GM12892 (cell line): ENCODE measurements around the gene TEKT5.
"Not testable (repeated sequence)": the region's sequence is repeated elsewhere in the genome, so short reads cannot be mapped to it uniquely, and the experiment has no call there.

Experiments used
- DNase-seq: peaks from one replicate; pipeline ENCODE4 v3.0.0; 2011; ENCODE audit not compliant: insufficient read length
- FAIRE-seq: peaks from 2 replicates; lab custom pipeline; 2011; peaks lifted over from hg19 to GRCh38; lab: Jason Lieb, UNC
- POLR2A ChIP-seq: IDR thresholded peaks from 2 replicates; pipeline ENCODE4 v1.6.1; 2011; ENCODE audit warnings: low read depth, low read length, control low read depth
- POLR2AphosphoS5 ChIP-seq: IDR thresholded peaks from 2 replicates; pipeline ENCODE4 v1.6.1; 2011; ENCODE audit warnings: low read depth, low read length, control low read depth
- TAF1 ChIP-seq: IDR thresholded peaks from 2 replicates; pipeline ENCODE4 v1.6.1; 2011; ENCODE audit warnings: low read depth, mild to moderate bottlenecking, control low read depth, low read length, borderline replicate concordance

TEKT5 gene

GRCh38 chr16:10640934-10641333 lies 53.8 kb downstream of the TEKT5 start:
- FAIRE-seq (no peak), DNase-seq (no peak)
- no peak for TF ChIP-seq POLR2A
- no peak for TF ChIP-seq TAF1
- no peak for TF ChIP-seq POLR2AphosphoS5

GRCh38 chr16:10638101-10638500 lies 56.6 kb downstream of the TEKT5 start:
- DNase-seq (no peak), FAIRE-seq (no peak)
- no peak for TF ChIP-seq POLR2A
- no peak for TF ChIP-seq TAF1
- no peak for TF ChIP-seq POLR2AphosphoS5

- no peak for FAIRE-seq
- no peak for DNase-seq
- TF ChIP-seq TAF1 (no peak), POLR2A (no peak), POLR2AphosphoS5 (no peak)
Observed at GRCh38 chr16:10637337-10638037, 57.2 kb downstream of the TEKT5 start.

GRCh38 chr16:10635365-10636021 lies 59.2 kb downstream of the TEKT5 start:
- DNase-seq (no peak), FAIRE-seq (no peak)
- TF ChIP-seq POLR2A (no peak), POLR2AphosphoS5 (no peak), TAF1 (no peak)

- not testable (repeated sequence) for FAIRE-seq, DNase-seq
Observed at GRCh38 chr16:10633429-10633828, 61.3 kb downstream of the TEKT5 start.

DNA sequence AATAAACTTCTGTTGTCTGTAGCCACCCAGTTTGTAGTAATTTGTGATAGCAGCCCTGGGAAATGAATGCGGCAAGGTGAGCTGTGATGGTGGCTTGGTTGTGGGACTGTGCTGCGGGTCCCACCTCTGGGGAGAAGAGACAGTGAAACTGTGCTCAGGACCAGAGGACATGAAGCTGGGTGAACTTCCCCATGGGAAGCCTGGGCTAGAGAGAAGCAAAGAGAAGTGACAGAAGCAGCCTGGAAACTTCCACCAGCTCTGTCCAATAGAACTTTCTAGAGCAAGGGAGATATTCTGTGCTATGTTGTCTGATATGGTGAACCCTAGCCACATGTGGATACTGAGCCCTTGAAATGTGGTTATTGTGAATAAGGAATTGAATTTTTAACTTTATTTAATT lies 62.8 kb downstream of the TEKT5 start:
- DNase-seq (no peak), FAIRE-seq (no peak)
- no peak for TF ChIP-seq TAF1
- TF ChIP-seq POLR2A = no peak
- no peak for TF ChIP-seq POLR2AphosphoS5

- FAIRE-seq (no peak), DNase-seq (no peak)
- TF ChIP-seq POLR2A = no peak
- TF ChIP-seq POLR2AphosphoS5 = no peak
- TF ChIP-seq TAF1 = no peak
Observed at GRCh38 chr16:10629592-10629963, 65.2 kb downstream of the TEKT5 start.

DNA sequence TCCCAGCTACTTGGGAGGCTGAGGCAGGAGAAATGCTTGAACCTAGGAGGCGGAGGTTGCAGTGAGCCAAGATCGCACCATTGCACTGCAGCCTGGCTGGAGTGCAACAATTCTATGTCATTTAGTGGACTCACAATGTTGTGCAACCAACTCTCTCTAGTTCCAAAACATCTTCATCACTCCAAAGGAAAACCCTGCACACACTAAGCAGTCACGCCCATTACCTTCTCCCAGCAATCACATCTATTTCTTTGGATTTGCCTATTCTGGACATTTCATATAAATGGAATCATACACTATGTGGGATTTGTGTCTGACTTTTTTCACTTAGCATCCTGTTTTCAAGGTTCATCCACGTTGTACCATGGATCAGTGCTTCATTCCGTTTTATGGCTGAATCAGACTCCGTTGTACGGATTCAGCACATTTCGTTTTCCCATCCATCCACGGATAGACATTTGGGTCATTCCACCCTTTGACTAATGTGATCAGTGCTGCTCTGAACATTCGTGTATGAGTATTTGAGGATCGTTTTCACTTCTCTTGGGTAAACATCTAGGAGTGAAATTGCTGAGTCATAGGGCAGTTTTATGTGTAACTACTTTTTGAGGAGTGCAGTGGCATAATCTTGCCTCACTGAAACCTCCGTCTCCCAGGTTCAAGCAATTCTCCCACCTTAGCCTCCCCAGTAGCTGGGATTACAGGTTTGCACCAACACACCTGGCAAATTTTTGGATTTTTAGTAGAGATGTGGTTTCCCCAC lies 69.0 kb downstream of the TEKT5 start:
- FAIRE-seq (no peak), DNase-seq (no peak)
- TF ChIP-seq POLR2A = no peak
- no peak for TF ChIP-seq POLR2AphosphoS5
- TF ChIP-seq TAF1 = no peak

- no peak for DNase-seq
- TF ChIP-seq TAF1 = no peak
- TF ChIP-seq POLR2AphosphoS5 = no peak
- TF ChIP-seq POLR2A = no peak
- no peak for FAIRE-seq
Observed at GRCh38 chr16:10624527-10624926, 70.2 kb downstream of the TEKT5 start.

DNA sequence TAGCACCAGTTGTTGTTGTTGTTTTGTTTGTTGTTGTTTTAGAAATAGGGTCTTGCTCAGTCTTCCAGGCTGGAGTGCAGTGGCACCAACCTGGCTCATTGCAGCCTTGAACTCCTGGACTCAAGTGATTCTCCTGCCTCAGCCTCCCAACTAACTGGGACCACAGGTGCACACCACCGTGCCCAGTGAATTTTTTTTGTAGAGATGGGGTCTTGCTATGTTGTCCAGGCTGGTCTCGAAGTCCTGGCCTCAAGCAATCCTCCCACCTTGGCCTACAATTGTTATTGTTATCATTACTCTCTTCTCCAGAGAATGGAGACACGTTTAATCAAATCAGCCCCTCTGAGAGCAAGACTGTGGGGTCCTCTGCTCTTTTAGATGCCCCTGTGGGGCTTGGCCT lies 71.7 kb downstream of the TEKT5 start:
- TF ChIP-seq TAF1 (no peak), POLR2AphosphoS5 (no peak), POLR2A (no peak)
- no peak for FAIRE-seq

DNA sequence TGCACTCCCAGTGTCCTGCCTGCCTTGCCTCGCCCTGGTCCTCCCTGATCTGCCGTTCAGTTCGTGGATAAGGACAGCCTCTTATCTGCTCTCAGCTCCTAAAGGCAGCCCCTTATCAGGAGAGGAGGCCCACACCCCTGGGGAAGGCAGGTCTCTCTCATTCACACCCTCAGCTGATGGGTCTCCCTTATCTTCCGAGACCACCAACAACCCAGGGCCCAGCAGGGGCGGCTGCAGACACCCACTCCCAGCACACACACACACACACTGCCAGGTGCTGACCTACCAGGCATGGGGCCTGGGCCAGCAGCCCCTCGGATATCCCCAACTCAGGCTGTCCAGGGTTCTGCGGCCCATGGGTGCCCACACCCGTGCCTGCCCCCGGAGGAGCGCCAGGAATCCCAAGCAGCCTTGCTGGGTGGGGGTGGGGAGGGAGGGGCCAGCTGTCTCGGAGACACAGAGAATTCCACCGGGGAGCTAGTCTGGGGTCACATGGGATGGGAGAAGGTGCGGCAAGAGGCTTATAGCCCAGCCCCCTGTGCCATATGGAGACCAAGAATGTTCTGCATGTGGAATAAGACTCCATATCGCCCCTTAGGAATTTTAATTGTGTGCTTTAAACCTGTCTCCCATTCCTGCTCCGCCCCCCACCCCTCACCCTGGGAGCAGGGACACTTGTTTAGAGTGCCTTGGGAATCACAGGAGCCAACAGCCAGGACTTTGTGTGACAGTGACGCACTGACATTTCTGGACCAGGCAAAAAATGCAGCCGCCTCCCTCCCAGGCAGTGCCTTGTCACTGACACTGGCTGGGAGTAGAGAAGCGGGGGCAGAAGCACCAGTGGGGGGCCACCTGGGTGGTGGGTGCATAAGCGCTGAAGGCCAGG lies 72.5 kb downstream of the TEKT5 start:
- no peak for TF ChIP-seq POLR2AphosphoS5
- no peak for TF ChIP-seq TAF1
- TF ChIP-seq POLR2A = no peak
- no peak for DNase-seq
- FAIRE-seq = no peak

More for the DNA sequence above, 71.7 kb downstream of the TEKT5 start:
- DNase-seq = no peak

GRCh38 chr16:10621216-10621949 lies 73.3 kb downstream of the TEKT5 start:
- DNase-seq, FAIRE-seq: not testable (repeated sequence)
